Aorta (tissue), 5 donors: ENCODE results near the gene ZFP1. TPM values are rescaled to one million over a fixed set of nuclear protein-coding genes. Genes with fewer than 3 reads are reported as not detected.
"Not testable (repeated sequence)": the region's sequence is repeated elsewhere in the genome, so short reads cannot be mapped to it uniquely, and the experiment has no call there.

Experiments used
- ATAC-seq: fragments of 200-7000 bp; cut with Tn5 transposase; one replicate; pipeline ENCODE4 v1.9.1; 2022; ENCODE audit warnings: moderate library complexity; ENCODE audit not compliant: low FRiP score
- DNase-seq, 2 donors: peaks; one replicate each; pipeline ENCODE4 v3.0.0-alpha.2; 2020
- H3K27ac ChIP-seq, 2 donors: one replicate each; pipeline ENCODE4 v1.5.1; 2013; ENCODE audit warnings: low read length in 2 of 2, mild to moderate bottlenecking in 2 of 2, moderate library complexity in 2 of 2, control low read depth in 1 of 2, inconsistent platforms in 1 of 2, low read depth in 1 of 2
- H3K27me3 ChIP-seq, 2 donors: one replicate each; pipeline ENCODE4 v1.6.1; 2013; ENCODE audit warnings: control low read depth in 1 of 2, low read length in 1 of 2, mild to moderate bottlenecking in 1 of 2, moderate library complexity in 1 of 2; ENCODE audit not compliant: insufficient read depth in 2 of 2, control insufficient read depth in 1 of 2
- H3K36me3 ChIP-seq, 2 donors: one replicate each; pipeline ENCODE4 v1.6.1; 2013; ENCODE audit warnings: control low read depth in 1 of 2, low read length in 1 of 2, mild to moderate bottlenecking in 1 of 2; ENCODE audit not compliant: insufficient read depth in 2 of 2, control insufficient read depth in 1 of 2
- H3K4me1 ChIP-seq, 2 donors: one replicate each; pipeline ENCODE4 v1.6.1; 2013; ENCODE audit warnings: low read length in 2 of 2, control low read depth in 1 of 2, mild to moderate bottlenecking in 1 of 2, moderate library complexity in 1 of 2; ENCODE audit not compliant: insufficient read depth in 2 of 2, control insufficient read depth in 1 of 2
- H3K4me3 ChIP-seq, 2 donors: one replicate each; pipeline ENCODE4 v1.5.1; 2013; ENCODE audit warnings: low read length in 2 of 2, control low read depth in 1 of 2, mild to moderate bottlenecking in 1 of 2
- H3K9me3 ChIP-seq: one replicate; pipeline ENCODE4 v1.6.1; 2013; ENCODE audit warnings: mild to moderate bottlenecking, low read length; ENCODE audit not compliant: control insufficient read depth
- WGBS, 2 donors: extraction: QIAGEN DNeasy Blood & Tissue Kit; methylation state at CpG; one replicate each; pipeline ENCODE4 v1.1.7; 2013; 5-methylcytosine and 5-hydroxymethylcytosine counted together
- intact Hi-C, 2 donors: fragments of 100-400 bp; cut with DNase I; formaldehyde crosslinking; loops; one replicate each; pipeline versions ENCODE4 v1.14.2 to v1.15.0; 2022
- polyA plus RNA-seq, 2 donors: library from polyadenylated mRNA; stranded (reverse); fragments of 200-250 nt; gene quantifications; one replicate each; pipeline ENCODE4 v1.2.3, GENCODE V29; 2013
- total RNA-seq, 2 donors: library from RNA; stranded (reverse); fragmentation: NEBNext Ultra II Directional; extraction: Animal tissue kit (Norgen Biotek cat#: 25700); gene quantifications; one replicate each; pipeline ENCODE4 v1.2.1, GENCODE V29; 2021
- donor health status: healthy with polysubstance abuse.
- donor health status: Bipolar disorder and iron deficiency.
- donor health status: DM: no; HTN: no; CAD: no.
- donor health status: DM: no; HTN: no; CAD: no.
- donor health status: DM: yes; HTN: yes; CAD: no.

Gene ZFP1
- total and polyA plus RNA-seq, 4 donors: 3.9 to 19.2 (median 9.7) TPM

DNA sequence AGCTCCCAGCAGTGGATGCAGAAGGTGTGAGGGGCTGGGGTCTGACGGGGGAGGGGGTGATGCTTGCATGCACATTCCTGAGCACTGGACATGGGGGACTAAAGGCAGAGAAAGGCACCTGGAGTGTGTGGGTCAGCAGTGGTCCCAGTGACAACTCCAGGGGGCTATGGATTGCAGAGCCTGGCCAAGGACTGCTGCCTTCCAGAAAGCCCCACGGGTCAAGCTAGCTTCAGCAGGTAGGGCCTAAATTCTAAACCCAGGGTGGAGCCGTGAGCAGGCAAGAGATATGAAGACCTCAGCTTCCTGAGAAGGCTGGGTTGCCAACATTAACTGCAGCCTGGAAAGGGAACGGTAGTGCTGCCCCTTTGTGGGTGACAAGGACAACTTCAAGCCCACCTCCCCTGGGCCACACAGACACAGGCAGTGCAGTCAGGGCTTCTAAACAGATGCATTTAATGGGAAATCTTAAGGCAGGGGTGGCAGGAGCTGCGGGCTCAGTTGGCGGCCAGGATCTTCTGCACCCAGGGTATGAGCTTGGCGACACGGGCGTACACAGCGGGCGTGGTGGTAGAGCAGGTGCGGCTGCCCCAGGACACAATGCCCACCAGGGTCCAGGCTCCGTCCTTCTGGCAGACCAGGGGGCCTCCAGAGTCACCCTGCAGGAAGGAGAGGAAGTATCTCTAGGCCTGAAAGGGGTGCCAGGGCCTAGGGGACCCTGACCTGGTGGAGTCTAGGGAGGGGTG lies 55.5 kb downstream of the ZFP1 start:
- Histone ChIP-seq H3K9me3 (no peaks in the 10 kb centered on the region), H3K36me3 (no peaks in the 10 kb centered on the region), H3K4me1 (no peaks in the 10 kb centered on the region), H3K27me3 (no peaks in the 10 kb centered on the region), H3K27ac (no peak overlapping the region), H3K4me3 (no peak overlapping the region)
- intact Hi-C loops: no loop called here
- ATAC-seq (no peak), DNase-seq (peak in 1 of 2 donors; percentile 71)
- WGBS, 2 donors: 82 to 85% methylated on average over 13 of the region's 13 CpGs

DNA sequence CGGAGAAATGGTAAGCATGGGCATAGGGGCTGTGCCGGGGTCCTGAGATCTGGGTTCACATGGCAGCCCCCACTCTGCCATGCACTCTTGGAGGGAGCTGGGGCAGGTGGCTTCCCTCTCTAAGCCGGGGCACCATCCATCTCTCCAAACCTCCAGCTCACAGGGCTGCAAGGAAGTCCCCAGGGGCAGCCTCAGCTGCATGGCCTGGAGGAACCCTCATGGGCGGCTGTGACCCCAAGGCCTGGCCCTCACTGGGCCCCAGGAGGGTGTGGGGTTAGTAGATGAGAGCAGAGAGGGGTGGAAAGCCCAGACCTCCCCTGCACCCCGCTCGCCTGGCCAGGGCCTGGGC lies 56.1 kb downstream of the ZFP1 start:
- Histone ChIP-seq H3K36me3 (no peaks in the 10 kb centered on the region), H3K4me3 (no peak overlapping the region), H3K27me3 (no peaks in the 10 kb centered on the region), H3K9me3 (no peaks in the 10 kb centered on the region), H3K27ac (no peak overlapping the region), H3K4me1 (no peaks in the 10 kb centered on the region)
- DNase-seq (peak in 1 of 2 donors; percentile 67), ATAC-seq (peak; percentile 6)
- intact Hi-C loops: no loop called here
- WGBS, 2 donors: 96% methylated on average over 4 to 6 of the region's 6 CpGs

DNA sequence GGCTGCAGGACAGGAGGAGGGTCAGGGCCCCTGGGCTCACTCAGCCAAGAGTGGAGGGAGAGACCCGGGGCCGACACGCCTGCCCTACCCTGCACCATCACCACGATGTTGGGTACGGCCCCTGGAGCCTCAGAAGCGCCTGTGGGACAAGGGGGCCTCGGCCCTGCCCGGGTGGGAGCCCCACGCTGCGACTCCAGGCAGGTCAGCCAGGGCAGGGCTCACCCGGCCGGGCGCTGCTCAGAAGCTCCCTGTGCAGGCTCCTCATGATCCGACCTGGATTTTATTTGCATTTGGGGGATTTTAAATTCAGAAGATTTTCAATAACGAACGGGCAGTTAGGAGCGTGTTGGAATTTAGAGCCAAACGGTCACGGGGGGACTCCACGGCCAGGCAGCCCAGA lies 56.6 kb downstream of the ZFP1 start:
- DNase-seq, H3K27ac ChIP-seq, H3K4me3 ChIP-seq, H3K27me3 ChIP-seq, intact Hi-C loops, H3K4me1 ChIP-seq, H3K9me3 ChIP-seq, H3K36me3 ChIP-seq, ATAC-seq: not testable (repeated sequence)
- WGBS, 2 donors: no CpG with 5 or more reads among the region's 20 CpGs

DNA sequence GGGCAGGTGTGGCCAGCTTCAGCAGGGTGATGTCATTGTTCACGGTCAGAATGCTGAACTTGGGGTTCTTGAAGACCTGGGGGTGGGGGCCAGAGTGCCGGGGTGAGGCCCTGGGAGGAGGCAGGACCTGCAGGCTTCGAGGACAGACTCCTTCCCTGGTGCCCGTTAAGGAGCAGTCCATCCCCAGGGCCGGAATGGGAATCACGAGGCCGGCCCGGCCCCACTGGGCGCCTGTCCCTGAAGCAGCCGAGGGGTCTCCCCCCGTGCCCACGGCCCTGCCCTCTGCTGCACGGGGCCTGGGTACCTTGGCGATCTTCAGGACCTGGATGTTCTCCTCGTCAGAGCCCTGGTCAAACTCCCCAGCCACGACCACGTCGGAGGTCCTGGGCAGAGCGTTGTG lies 57.1 kb downstream of the ZFP1 start:
- H3K4me1 ChIP-seq, H3K27ac ChIP-seq, H3K36me3 ChIP-seq, intact Hi-C loops, ATAC-seq, H3K9me3 ChIP-seq, DNase-seq, H3K4me3 ChIP-seq, H3K27me3 ChIP-seq: not testable (repeated sequence)
- 93% methylated on average over 11 of the region's 19 CpGs; no CpG with 5 or more reads in 1 of the 2 donors for WGBS, 2 donors

DNA sequence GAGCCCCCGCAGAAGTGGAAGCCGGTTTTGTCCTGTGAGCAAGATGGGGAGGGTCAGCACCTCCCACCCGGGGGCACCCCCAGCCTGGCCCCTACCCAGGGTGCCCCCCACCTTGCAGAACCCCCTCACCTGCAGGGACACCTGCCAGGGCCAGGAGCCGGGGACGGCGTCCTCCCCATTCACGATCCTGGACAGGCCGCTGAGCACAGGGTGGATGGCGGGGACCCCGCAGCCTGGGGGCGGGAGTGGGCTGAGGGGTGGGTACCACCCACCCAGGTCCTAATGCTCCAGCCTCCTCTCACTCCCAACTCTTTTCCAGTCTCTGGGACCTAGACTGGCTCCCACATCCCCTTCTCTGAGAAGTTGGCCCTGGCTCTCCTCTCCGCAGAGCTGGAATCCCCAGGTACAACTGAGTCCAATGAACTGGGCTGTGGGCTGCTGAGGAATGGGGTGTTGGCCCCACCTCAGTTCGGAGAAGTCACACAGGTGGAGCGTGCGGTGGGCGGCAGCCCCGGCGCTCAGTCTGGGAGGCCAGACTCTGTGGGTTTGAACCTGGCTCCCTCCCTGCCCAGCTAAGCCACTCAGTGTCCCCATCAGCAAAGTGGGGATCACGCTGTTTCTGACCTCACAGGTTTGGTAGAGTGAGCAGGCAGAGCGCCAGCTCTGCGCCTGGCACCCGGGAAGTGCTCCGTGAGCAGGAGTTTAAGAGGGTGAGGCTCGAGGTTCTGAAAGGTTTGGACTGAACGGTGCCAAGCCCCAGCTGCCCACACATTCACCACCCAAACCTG lies 57.8 kb downstream of the ZFP1 start:
- not testable (repeated sequence) for H3K36me3 ChIP-seq, H3K4me3 ChIP-seq, H3K27me3 ChIP-seq, H3K9me3 ChIP-seq, H3K27ac ChIP-seq, H3K4me1 ChIP-seq
- WGBS, 2 donors: 78 to 82% methylated on average over 17 to 19 of the region's 25 CpGs
- intact Hi-C loops: loop anchor here (2.0 kb wide), 1 partner anchor 19 kb away; no protein-coding TSS in a partner anchor
- DNase-seq: peak; percentile 37 to 57
- ATAC-seq: peak; percentile 26

- Histone ChIP-seq H3K27ac (no peak within 1 kb of the TSS), H3K36me3 (no peaks in the 10 kb centered on the region), H3K9me3 (no peaks in the 10 kb centered on the region), H3K27me3 (no peaks in the 10 kb centered on the region), H3K4me1 (no peaks in the 10 kb centered on the region), H3K4me3 (no peak within 1 kb of the TSS)
- WGBS, 2 donors: 86 to 88% methylated on average over 23 to 24 of the region's 24 CpGs
- DNase-seq: peak; percentile 34 to 74
- peak; percentile 24 for ATAC-seq
- intact Hi-C loops: loop anchor here (2.0 kb wide), 1 partner anchor 18 kb away; no protein-coding TSS in a partner anchor
Observed at GRCh38 chr16:75206749-75207451, 58.6 kb downstream of the ZFP1 start, which contains the start of gene CTRB2. TSS of gene CTRB2 (minus strand) at chr16:75207161. CDS start at chr16:75207141, 20 bp downstream.

DNA sequence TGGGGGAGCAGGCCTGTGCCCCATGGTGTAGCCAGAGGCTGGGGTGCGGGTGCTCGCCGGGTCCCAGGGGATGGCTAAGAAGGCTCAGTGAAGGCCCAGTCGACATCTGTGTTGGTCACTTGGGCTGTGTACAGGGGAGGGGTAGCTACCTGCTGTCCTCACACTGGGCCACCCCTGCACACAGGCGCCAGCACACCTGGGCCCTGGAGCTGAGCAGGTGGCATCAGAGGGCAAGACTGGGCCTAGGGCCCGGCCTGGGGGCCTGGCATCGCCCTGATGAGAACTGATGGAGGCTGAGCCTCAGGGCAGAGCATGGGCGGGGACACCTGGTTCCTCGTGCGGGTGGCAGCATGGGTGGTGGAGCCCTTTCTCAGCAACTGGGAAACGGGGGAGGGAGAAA lies 59.5 kb downstream of the ZFP1 start:
- 89 to 96% methylated on average over 11 of the region's 11 CpGs for WGBS, 2 donors
- Histone ChIP-seq H3K27ac (no peak overlapping the region), H3K4me3 (no peak overlapping the region), H3K36me3 (no peaks in the 10 kb centered on the region), H3K27me3 (no peaks in the 10 kb centered on the region), H3K4me1 (no peaks in the 10 kb centered on the region), H3K9me3 (no peaks in the 10 kb centered on the region)
- intact Hi-C loops: loop anchor here (2.0 kb wide), 1 partner anchor 17 kb away; no protein-coding TSS in a partner anchor
- ATAC-seq: no peak
- peak in 1 of 2 donors; percentile 43 for DNase-seq

DNA sequence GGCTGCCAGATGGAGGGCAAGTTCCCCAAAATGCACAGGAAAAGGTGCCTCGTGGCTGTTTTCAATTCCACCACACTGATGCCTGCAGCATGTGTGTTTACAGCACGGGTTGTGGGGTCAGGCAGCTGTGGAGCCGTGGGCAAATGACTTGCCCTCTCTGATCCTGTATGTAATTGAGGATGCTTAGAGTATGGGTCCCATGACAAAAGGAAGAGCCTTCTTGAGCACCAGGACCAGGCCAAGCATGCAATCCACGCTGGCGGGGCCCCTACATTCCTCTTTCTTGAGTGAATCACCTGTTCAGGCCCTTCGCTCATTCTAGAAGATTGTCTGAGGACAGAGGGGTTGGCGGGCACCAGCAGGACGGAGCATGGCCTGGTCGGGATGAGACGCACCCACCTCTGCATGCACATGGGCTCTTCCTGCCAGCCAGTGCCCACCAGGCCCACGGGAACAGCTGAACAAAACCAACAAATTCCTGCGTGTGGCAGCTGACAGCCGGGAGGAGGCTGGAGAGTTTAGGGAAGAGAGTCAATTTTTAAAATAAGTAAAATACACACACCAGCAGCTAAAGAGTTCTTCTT lies 60.0 kb downstream of the ZFP1 start:
- no peak overlapping the region for H3K4me3 ChIP-seq
- no peak overlapping the region for H3K27ac ChIP-seq
- intact Hi-C loops: no loop called here
- H3K27me3 ChIP-seq: no peaks in the 10 kb centered on the region
- H3K4me1 ChIP-seq: no peaks in the 10 kb centered on the region
- no peaks in the 10 kb centered on the region for H3K36me3 ChIP-seq
- ATAC-seq (no peak), DNase-seq (peak in 1 of 2 donors; percentile 3)
- WGBS, 2 donors: 64 to 74% methylated on average over 13 of the region's 13 CpGs
- H3K9me3 ChIP-seq: no peaks in the 10 kb centered on the region
